Gastrocnemius medialis (tissue), 4 donors: ENCODE data around the gene MAGED2. TPM values are rescaled to one million over a fixed set of nuclear protein-coding genes. Genes with fewer than 3 reads are reported as not detected.

Source experiments
- total RNA-seq, 4 donors: library from RNA; depleted of rRNA; stranded (reverse); fragments of >200 nt; gene quantifications; one replicate each; pipeline versions ENCODE4 v1.1.0 to v1.2.3, GENCODE V29; 2016

The MAGED2 gene
- total RNA-seq, 4 donors from 2014 or later: 36.6 to 78.3 (median 55.6) TPM

Other genes starting within 250 kb of the MAGED2 start
- not detected for gene ITIH6, start 9.5 kb upstream of the MAGED2 start, total RNA-seq
- 1 to 10 TPM in 1 of 4 donors, under 1 TPM in 3; 0.12 to 1.2 (median 0.53) TPM for gene TRO, start 113.1 kb downstream of the MAGED2 start, total RNA-seq
- gene PFKFB1, start 186.4 kb downstream of the MAGED2 start, total RNA-seq: 10 to 100 TPM in 2 of 4 donors, 1 to 10 TPM in 2; 4.3 to 40.1 (median 13.9) TPM
- 10 to 100 TPM in 1 of 4 donors, 1 to 10 TPM in 3; 8.3 to 17.2 (median 8.8) TPM for gene APEX2, start 192.6 kb downstream of the MAGED2 start, total RNA-seq
- 1 to 10 TPM in 1 of 4 donors, under 1 TPM in 1, not detected in 2; 0.58 to 2.2 TPM for gene ALAS2, start 223.2 kb downstream of the MAGED2 start, total RNA-seq